HUES6 (cell line): ENCODE measurements around the gene ALKBH8.
"Not testable (repeated sequence)": the region's sequence is repeated elsewhere in the genome, so short reads cannot be mapped to it uniquely, and the experiment has no call there.

Experiments used
- H3K27ac ChIP-seq: 2 replicates; pipeline ENCODE4 v1.7.0; 2013; ENCODE audit warnings: low read depth, mild to moderate bottlenecking, low read length, inconsistent platforms
- H3K27me3 ChIP-seq: 2 replicates; pipeline ENCODE4 v1.6.1; 2013; ENCODE audit warnings: low read length; ENCODE audit not compliant: control insufficient read depth, insufficient read depth
- H3K36me3 ChIP-seq: 2 replicates; pipeline ENCODE4 v1.6.1; 2013; ENCODE audit warnings: low read length; ENCODE audit not compliant: control insufficient read depth, insufficient read depth
- H3K4me1 ChIP-seq: 2 replicates; pipeline ENCODE4 v1.6.1; 2013; ENCODE audit warnings: low read length; ENCODE audit not compliant: control insufficient read depth, insufficient read depth
- H3K4me3 ChIP-seq: 2 replicates; pipeline ENCODE4 v1.5.1; 2013; ENCODE audit warnings: low read depth, low read length
- H3K9ac ChIP-seq: one replicate; pipeline ENCODE4 v1.6.1; 2013; ENCODE audit warnings: mild to moderate bottlenecking, low read length
- H3K9me3 ChIP-seq: 2 replicates; pipeline ENCODE4 v1.6.1; 2013; ENCODE audit warnings: low read depth, low read length; ENCODE audit not compliant: control insufficient read depth, insufficient read depth

Gene ALKBH8

DNA sequence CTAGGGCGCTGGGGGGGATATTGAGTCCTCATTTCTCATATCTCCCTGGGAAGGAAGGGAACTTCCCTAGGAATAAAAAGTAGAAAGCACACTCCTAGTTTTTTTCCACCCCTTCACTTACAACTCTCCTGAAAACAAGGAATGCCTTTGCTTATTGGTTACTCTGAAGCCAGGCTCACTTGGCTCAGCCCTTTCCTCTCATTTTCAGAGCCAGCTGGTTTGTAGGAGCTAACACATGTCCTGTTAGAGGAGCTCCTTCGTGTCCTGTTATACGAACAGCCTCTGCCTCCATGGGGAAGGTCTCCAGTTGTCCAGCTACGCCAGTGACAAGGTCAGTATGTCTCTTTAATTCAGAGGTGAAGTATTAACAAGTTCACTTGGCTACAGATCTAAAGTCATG, 17.6 kb downstream of the ALKBH8 start:
- Histone ChIP-seq H3K27ac (no peak overlapping the region), H3K4me1 (no peaks in the 10 kb centered on the region), H3K4me3 (no peak overlapping the region), H3K36me3 (peaks cover 21% of the 10 kb centered on the region; the same call in 1 of the 2 replicates), H3K9ac (no peak overlapping the region), H3K9me3 (no peaks in the 10 kb centered on the region), H3K27me3 (no peaks in the 10 kb centered on the region)

DNA sequence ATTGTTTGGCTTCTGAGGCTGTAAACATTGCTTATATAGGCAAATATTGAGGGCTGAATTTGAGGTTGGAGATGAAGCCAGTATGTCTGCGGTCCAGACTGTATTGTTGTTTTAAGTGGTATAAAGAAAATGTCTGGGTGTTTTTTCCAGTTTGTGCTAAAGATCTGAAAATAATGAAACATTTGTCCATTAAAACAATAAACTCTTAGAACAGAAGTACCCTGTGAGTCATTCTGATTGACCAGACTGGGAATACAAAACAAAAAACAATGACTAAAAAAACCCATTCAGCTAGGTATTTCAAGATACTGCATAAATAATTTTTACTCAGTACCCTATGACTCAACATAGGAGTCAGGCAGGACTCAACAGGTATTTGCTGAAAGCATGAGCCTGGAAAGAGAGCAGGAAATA, 20.4 kb downstream of the ALKBH8 start:
- Histone ChIP-seq H3K9ac (no peak overlapping the region), H3K27ac (no peak overlapping the region), H3K4me3 (no peak overlapping the region), H3K4me1 (no peaks in the 10 kb centered on the region), H3K9me3 (no peaks in the 10 kb centered on the region), H3K36me3 (peaks cover 7% of the 10 kb centered on the region; the same call in 1 of the 2 replicates), H3K27me3 (no peaks in the 10 kb centered on the region)

DNA sequence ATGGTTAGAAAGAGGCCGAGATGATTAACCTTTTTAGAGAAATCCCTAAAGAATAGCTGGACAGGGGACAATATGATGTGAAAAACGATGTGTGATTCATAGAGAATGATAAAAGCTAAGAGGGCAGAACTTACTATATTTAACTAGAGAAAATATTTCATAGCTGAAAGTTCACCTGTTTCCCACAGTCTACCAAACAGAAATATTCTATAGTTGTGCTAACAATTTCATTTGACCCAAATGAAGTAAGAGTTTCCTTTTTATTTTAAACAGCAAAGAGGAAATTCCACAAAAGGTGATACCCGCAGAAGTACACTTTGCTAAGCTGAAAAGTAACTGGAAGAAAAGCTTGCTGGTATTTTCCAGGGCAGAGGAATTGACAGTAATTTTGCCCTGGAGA, 26.7 kb downstream of the ALKBH8 start:
- Histone ChIP-seq H3K27ac (no peak overlapping the region), H3K9ac (no peak overlapping the region), H3K9me3 (no peaks in the 10 kb centered on the region), H3K4me1 (no peaks in the 10 kb centered on the region), H3K36me3 (peaks cover 8% of the 10 kb centered on the region; the same call in 1 of the 2 replicates), H3K27me3 (no peaks in the 10 kb centered on the region), H3K4me3 (no peak overlapping the region)

DNA sequence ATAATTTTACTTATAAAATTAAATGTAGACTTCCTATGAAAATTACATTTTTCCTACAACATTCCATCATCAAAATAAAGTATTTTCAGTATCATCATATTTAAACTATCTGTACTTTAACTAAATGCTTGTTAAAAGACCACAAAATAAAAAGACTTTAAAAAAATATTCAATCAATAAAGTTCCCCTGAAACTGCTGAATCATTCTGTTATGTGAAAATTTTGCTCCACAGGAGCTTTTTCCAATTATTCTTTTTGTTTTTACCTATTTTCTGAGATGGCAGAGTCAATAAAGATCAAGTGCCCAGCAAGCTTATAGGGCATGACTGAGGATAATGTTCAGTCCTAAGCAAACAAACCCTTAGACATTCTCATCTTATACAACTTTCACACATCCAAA, 27.3 kb downstream of the ALKBH8 start:
- H3K27ac ChIP-seq: no peak overlapping the region
- peaks cover 8% of the 10 kb centered on the region; the same call in 1 of the 2 replicates for H3K36me3 ChIP-seq
- no peak overlapping the region for H3K4me3 ChIP-seq
- H3K27me3 ChIP-seq: no peaks in the 10 kb centered on the region
- no peaks in the 10 kb centered on the region for H3K9me3 ChIP-seq
- H3K4me1 ChIP-seq: no peaks in the 10 kb centered on the region
- H3K9ac ChIP-seq: no peak overlapping the region

DNA sequence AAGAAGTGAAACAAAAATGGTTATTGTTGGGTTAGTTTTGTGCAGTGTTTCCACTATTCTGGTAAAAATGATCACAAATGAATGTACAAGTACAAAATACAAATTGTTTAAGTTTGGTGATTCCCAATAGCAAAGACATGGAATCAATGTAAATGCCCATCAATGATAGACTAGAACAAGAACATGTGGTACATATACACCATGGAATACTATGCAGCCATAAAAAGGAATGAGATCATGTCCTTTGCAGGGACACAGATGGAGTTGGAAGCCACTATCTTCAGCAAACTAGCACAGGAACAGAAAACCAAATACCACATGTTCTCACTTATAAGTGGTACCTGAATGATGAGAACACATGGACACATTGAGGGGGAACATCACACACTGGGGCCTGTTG, 28.4 kb downstream of the ALKBH8 start:
- not testable (repeated sequence) for H3K4me3 ChIP-seq, H3K9ac ChIP-seq, H3K36me3 ChIP-seq, H3K4me1 ChIP-seq, H3K27me3 ChIP-seq, H3K9me3 ChIP-seq, H3K27ac ChIP-seq

DNA sequence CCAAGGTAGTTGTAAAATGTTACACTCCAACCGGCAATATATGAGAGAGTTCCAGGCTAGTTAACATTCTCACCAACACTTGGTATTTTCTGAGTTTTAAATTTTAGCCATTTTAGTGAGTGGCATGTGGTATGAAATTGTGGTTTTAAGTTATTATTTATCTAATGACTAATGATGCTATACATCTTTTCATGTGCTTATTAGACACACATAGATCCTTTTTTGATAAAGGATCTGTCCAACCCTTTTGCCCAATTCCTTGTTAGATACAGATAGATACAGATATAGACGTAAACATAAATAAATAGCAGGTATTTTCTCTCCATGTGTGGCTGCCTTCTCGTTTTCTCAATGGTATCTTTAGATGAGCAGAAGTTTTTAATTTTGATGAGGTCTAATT, 39.3 kb downstream of the ALKBH8 start:
- Histone ChIP-seq H3K4me1 (no peaks in the 10 kb centered on the region), H3K36me3 (no peaks in the 10 kb centered on the region), H3K9ac (no peak overlapping the region), H3K27me3 (no peaks in the 10 kb centered on the region), H3K27ac (no peak overlapping the region), H3K4me3 (no peak overlapping the region), H3K9me3 (no peaks in the 10 kb centered on the region)

DNA sequence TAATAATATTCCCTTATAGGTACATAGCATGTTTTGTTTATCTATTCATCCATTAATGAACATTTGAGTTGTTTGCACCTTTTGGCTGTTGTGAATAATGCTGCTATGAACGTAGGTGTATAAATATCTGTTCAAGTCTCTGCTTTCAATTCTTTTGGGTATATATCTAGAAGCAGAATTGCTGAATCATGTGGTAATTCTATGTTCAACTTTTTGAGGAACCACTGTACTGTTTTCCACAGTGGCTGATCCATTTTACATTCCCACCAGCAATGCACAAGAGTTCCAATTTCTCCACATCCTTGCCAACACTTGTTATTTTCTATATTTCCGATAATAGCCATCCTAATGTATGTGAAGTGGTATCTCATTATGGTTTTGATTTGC, 56.7 kb downstream of the ALKBH8 start:
- H3K36me3 ChIP-seq: peaks cover 9% of the 10 kb centered on the region
- H3K27ac ChIP-seq: no peak overlapping the region
- H3K9ac ChIP-seq: no peak overlapping the region
- H3K4me3 ChIP-seq: no peak overlapping the region
- no peaks in the 10 kb centered on the region for H3K4me1 ChIP-seq
- no peaks in the 10 kb centered on the region for H3K9me3 ChIP-seq
- H3K27me3 ChIP-seq: no peaks in the 10 kb centered on the region

DNA sequence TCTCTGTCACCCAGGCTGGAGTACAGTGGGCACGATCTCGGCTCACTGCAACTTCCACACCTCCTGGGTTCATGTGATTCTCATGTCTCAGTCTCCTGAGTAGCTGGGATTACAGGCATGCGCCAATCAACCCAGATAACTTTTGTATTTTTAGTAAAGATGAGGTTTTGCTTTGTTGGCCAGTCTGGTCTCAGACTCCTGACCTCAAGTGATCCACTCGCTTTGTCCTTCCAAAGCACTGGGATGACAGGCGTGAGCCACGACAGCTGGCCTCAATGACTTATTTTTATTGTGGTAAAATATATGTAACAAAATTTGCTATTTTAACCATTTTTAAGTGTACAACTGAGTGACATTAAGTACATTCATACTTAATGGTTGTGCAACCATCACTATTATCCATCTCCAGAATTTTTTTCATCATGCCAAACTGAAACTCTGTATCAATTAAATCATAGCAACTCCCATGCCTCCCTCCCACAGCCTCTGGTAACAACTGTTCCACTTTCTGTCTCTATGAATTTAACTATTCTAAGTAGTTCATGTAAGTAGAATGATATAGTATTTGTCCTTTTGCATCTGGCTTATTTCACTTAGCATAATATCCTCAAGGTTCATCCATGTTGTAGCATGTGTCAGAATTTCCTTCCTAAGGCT, 57.2 kb downstream of the ALKBH8 start:
- Histone ChIP-seq H3K27ac (no peak overlapping the region), H3K4me3 (no peak overlapping the region), H3K9me3 (no peaks in the 10 kb centered on the region), H3K27me3 (no peaks in the 10 kb centered on the region), H3K9ac (no peak overlapping the region), H3K36me3 (peaks cover 12% of the 10 kb centered on the region), H3K4me1 (no peaks in the 10 kb centered on the region)

DNA sequence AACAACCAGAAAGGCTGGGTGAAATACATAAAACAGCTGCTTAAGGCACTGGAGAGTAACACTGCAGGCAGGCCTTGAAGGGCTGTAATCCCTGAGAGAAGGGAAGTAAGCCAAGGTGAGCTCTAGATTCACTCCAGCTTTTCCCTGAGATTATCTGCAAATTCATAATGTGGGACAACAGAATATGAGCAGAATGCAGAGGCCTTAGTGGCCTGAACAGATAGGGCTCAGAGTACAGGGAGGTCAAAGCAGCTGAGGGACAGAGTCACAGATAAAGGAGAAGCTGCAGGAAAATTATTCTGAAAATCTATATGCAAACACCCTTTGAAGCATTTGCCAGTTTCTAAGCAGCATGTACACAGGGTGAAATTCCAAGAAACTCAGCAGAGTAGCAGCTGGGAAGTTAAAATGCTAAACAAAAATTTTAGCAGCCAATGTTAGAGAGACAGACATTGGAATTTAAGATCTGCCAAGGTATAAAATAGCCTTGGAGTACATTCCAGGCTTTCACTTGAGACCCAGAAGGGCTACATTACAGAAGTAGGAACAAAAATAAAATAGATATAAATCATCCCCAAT, 59.8 kb downstream of the ALKBH8 start:
- Histone ChIP-seq H3K9ac (no peak overlapping the region), H3K4me1 (no peaks in the 10 kb centered on the region), H3K4me3 (no peak overlapping the region), H3K27me3 (no peaks in the 10 kb centered on the region), H3K27ac (no peak overlapping the region), H3K36me3 (peaks cover 30% of the 10 kb centered on the region), H3K9me3 (peaks cover 7% of the 10 kb centered on the region)

DNA sequence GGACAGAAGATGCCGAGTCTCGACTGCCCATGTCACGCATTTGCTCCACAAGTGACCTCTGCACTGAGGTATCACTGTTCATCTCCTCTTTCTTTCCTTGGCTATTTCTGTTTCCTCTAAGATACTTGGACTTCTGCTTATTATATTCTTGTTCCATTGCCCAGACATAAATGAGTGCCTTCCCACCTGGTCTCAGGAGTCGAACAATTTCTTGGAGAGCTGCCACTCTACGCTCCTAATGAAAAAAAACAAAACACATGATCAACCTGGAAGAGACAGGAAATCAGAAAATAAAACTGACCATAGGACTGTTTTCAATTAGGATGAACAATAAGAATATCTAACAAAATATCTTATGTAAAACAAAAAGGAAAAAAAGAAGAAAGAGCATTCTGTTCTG, 60.6 kb downstream of the ALKBH8 start:
- Histone ChIP-seq H3K9ac (no peak overlapping the region), H3K27ac (no peak overlapping the region), H3K36me3 (peaks cover 30% of the 10 kb centered on the region), H3K4me1 (no peaks in the 10 kb centered on the region), H3K27me3 (no peaks in the 10 kb centered on the region), H3K4me3 (no peak overlapping the region), H3K9me3 (peaks cover 7% of the 10 kb centered on the region)

DNA sequence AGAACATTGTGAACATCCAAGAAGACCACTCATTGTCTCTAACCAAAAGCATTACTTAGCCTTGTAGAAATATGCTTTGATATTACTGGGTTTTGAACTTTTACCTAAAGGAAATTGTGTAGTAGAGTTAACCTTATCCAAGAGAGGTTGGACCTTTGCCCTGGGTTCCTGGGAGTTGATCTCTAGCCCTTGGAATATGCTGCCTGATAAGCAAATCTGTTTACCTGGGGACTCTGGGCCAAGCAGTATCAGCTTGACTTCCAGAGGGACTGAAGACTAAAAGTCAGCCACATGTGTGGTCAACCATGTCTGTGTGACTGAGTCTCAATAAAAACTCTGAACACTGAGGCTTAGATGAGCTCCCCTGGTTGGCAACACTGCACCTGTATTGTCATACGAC, 63.8 kb downstream of the ALKBH8 start:
- no peaks in the 10 kb centered on the region for H3K27me3 ChIP-seq
- H3K9ac ChIP-seq: no peak overlapping the region

More for the DNA sequence above, 63.8 kb downstream of the ALKBH8 start:
- Histone ChIP-seq H3K27ac (no peak overlapping the region), H3K4me1 (no peaks in the 10 kb centered on the region), H3K4me3 (no peak overlapping the region), H3K36me3 (peaks cover 30% of the 10 kb centered on the region), H3K9me3 (peaks cover 7% of the 10 kb centered on the region)
